Natural killer cell (primary cell): ENCODE results near the gene C20orf144. TPM values are rescaled to one million over a fixed set of nuclear protein-coding genes. Genes with fewer than 3 reads are reported as not detected.
A peak's percentile ranks its signal among the peaks of the same experiment; 100 is the strongest.

ENCODE experiments used
- ATAC-seq, 3 donors: fragments of 150-1000 bp in 2 of 3; fragments of 200-7000 bp in 1 of 3; cut with Tn5 transposase; 1 replicate in 1 of 3; 2 replicates in 2 of 3; pipeline ENCODE4 v1.10.0; 2021; ENCODE audit warnings: mild to moderate bottlenecking in 2 of 3, moderate library complexity in 2 of 3
- DNase-seq, 2 donors: peaks; one replicate each; pipeline versions ENCODE4 v3.0.0 to v3.0.0-alpha.2; 2013 to 2021; ENCODE audit warnings: mixed read lengths in 1 of 2
- H3K27ac ChIP-seq: one replicate; pipeline ENCODE4 v1.5.1; 2013; ENCODE audit warnings: mild to moderate bottlenecking, low read length
- H3K27me3 ChIP-seq: one replicate; pipeline ENCODE4 v1.6.1; 2013; ENCODE audit warnings: low read length; ENCODE audit not compliant: control insufficient read depth, insufficient read depth
- H3K36me3 ChIP-seq: one replicate; pipeline ENCODE4 v1.6.1; 2013; ENCODE audit warnings: low read length; ENCODE audit not compliant: control insufficient read depth, insufficient read depth
- H3K4me1 ChIP-seq: one replicate; pipeline ENCODE4 v1.6.1; 2013; ENCODE audit warnings: low read length; ENCODE audit not compliant: control insufficient read depth, insufficient read depth
- H3K4me3 ChIP-seq: one replicate; pipeline ENCODE4 v1.5.1; 2013; ENCODE audit warnings: low read length
- H3K9me3 ChIP-seq: one replicate; pipeline ENCODE4 v1.6.1; 2013; ENCODE audit warnings: low read length; ENCODE audit not compliant: control insufficient read depth, insufficient read depth
- H3K27ac Mint-ChIP-seq, 2 donors: one replicate each; pipeline ENCODE4 v1.8.0; 2022; ENCODE audit warnings: mild to moderate bottlenecking in 2 of 2, mixed read lengths in 2 of 2, moderate library complexity in 1 of 2
- H3K27me3 Mint-ChIP-seq, 2 donors: one replicate each; pipeline ENCODE4 v1.8.0; 2022; ENCODE audit warnings: low read depth in 2 of 2, mixed read lengths in 2 of 2
- H3K36me3 Mint-ChIP-seq: one replicate; pipeline ENCODE4 v1.8.0; 2022; ENCODE audit warnings: mixed read lengths
- H3K4me1 Mint-ChIP-seq, 2 donors: one replicate each; pipeline ENCODE4 v1.8.0; 2022; ENCODE audit warnings: mixed read lengths in 2 of 2
- H3K4me3 Mint-ChIP-seq: one replicate; pipeline ENCODE4 v1.8.0; 2022; ENCODE audit warnings: mild to moderate bottlenecking, moderate library complexity, mixed read lengths
- H3K9me3 Mint-ChIP-seq, 2 donors: one replicate each; pipeline ENCODE4 v1.8.0; 2022; ENCODE audit warnings: mixed read lengths in 2 of 2
- CTCF ChIP-seq: fragments of 200-600 bp; IDR thresholded peaks from one replicate; pipeline ENCODE4 v1.8.0; 2022; ENCODE audit warnings: antibody characterized with exemption
- WGBS: methylation state at CpG from one replicate; pipeline ENCODE4 v1.1.7; 2013; ENCODE audit warnings: missing lambda C conversion rate; ENCODE audit not compliant: insufficient coverage; 5-methylcytosine and 5-hydroxymethylcytosine counted together
- intact Hi-C: fragments of 100-400 bp; cut with micrococcal nuclease; formaldehyde crosslinking; loops from one replicate; pipeline ENCODE4 v1.14.2; 2022
- total RNA-seq, 4 donors: library from RNA; stranded (reverse); fragments of 120-200 nt in 1 of 4; gene quantifications; one replicate each; pipeline versions ENCODE4 v1.2.3 to v1.2.4, GENCODE V29; 2013 to 2022

C20orf144 gene
- total RNA-seq, 3 donors from 2014 or later (not counting 1 experiment from before 2014, with no cell fraction given) = 0.25 to 0.41 (median 0.33) TPM

GRCh38 chr20:33686100-33686983 lies 24.2 kb downstream of the C20orf144 start, which contains the start of gene E2F1:
E2F1 (minus strand) TSS chr20:33686385; CDS start chr20:33686264, 121 bp downstream.
- Mint-ChIP-seq H3K4me3 (peak within 1 kb of the TSS; percentile 83), H3K36me3 (no peaks in the 10 kb centered on the region), H3K9me3 (no peaks in the 10 kb centered on the region), H3K27ac (peak within 1 kb of the TSS; percentile 73 to 85), H3K4me1 (peaks cover 19 to 24% of the 10 kb centered on the region in 2 donors), H3K27me3 (no peaks in the 10 kb centered on the region)
- intact Hi-C loops = loop anchor here (1.0 to 2.0 kb wide), 2 partner anchors 20 to 34 kb away; partner anchors contain the start of genes ACTL10 and PXMP4
- 3% methylated on average over 101 of the region's 101 CpGs for WGBS
- peak; percentile 91 to 97 (median 96) for ATAC-seq
- peak; percentile 94 to 95 for DNase-seq
- Histone ChIP-seq H3K4me3 (peak within 1 kb of the TSS; percentile 25), H3K36me3 (no peaks in the 10 kb centered on the region), H3K9me3 (no peaks in the 10 kb centered on the region), H3K27me3 (no peaks in the 10 kb centered on the region), H3K4me1 (peaks cover 39% of the 10 kb centered on the region), H3K27ac (peak within 1 kb of the TSS; percentile 49)
- TF ChIP-seq CTCF = peak; percentile 16

- Histone ChIP-seq H3K27me3 (no peaks in the 10 kb centered on the region), H3K9me3 (no peaks in the 10 kb centered on the region), H3K36me3 (no peaks in the 10 kb centered on the region), H3K4me3 (peak overlapping the region; percentile 25), H3K4me1 (peaks cover 39% of the 10 kb centered on the region), H3K27ac (peak overlapping the region; percentile 49)
- peak overlapping the region; percentile 73 to 85 for H3K27ac Mint-ChIP-seq
- WGBS = 89% methylated on average over 14 of the region's 14 CpGs
- intact Hi-C loops = loop anchor here (1.0 to 2.0 kb wide), 2 partner anchors 20 to 33 kb away; partner anchors contain the start of genes ACTL10 and PXMP4
- DNase-seq (no peak), ATAC-seq (no peak)
- H3K36me3 Mint-ChIP-seq = no peaks in the 10 kb centered on the region
- H3K4me1 Mint-ChIP-seq = peaks cover 19 to 24% of the 10 kb centered on the region in 2 donors
- peak overlapping the region; percentile 83 for H3K4me3 Mint-ChIP-seq
- no peaks in the 10 kb centered on the region for H3K27me3 Mint-ChIP-seq
- no peaks in the 10 kb centered on the region for H3K9me3 Mint-ChIP-seq
- TF ChIP-seq CTCF = no peak
Measured at GRCh38 chr20:33686984-33687366, 24.8 kb downstream of the C20orf144 start.

GRCh38 chr20:33687370-33687915 lies 25.3 kb downstream of the C20orf144 start:
- no peak overlapping the region for H3K27ac ChIP-seq
- H3K4me3 ChIP-seq = no peak overlapping the region
- H3K36me3 ChIP-seq = no peaks in the 10 kb centered on the region
- H3K4me1 ChIP-seq = peaks cover 39% of the 10 kb centered on the region
- Mint-ChIP-seq H3K27ac (peak overlapping the region; percentile 73 to 85), H3K4me3 (no peak overlapping the region), H3K9me3 (no peaks in the 10 kb centered on the region), H3K4me1 (peaks cover 19 to 24% of the 10 kb centered on the region in 2 donors), H3K27me3 (no peaks in the 10 kb centered on the region), H3K36me3 (no peaks in the 10 kb centered on the region)
- intact Hi-C loops = loop anchor here (2.0 kb wide), 1 partner anchor 21 kb away; the partner anchor contains the start of gene ACTL10
- DNase-seq (no peak), ATAC-seq (no peak)
- WGBS = 92% methylated on average over 8 of the region's 8 CpGs
- no peaks in the 10 kb centered on the region for H3K27me3 ChIP-seq
- no peak for TF ChIP-seq CTCF
- no peaks in the 10 kb centered on the region for H3K9me3 ChIP-seq
